A673 (cell line): Measurements from ENCODE around the gene ZMAT5. TPM values are rescaled to one million over a fixed set of nuclear protein-coding genes. Genes with fewer than 3 reads are reported as not detected.

ENCODE experiments used
- BruUV-seq: library from RNA; stranded (reverse); fragments of 400-500 nt; replicated peaks from 2 replicates; lab custom pipeline; 2021; lab: Mats Ljungman, UMichigan
- CTCF ChIA-PET: fragments of 300-600 bp; sonication (Branson Sonifier 250); formaldehyde crosslinking; loops from one replicate; lab custom pipeline; 2022; ENCODE audit warnings: antibody characterized with exemption; lab: Charles Lee
- POLR2A ChIA-PET: fragments of 300-600 bp; sonication (Branson Sonifier 250); formaldehyde crosslinking; loops from one replicate; lab custom pipeline; 2022; ENCODE audit warnings: antibody characterized with exemption; ENCODE audit not compliant: low non-redundant PET; lab: Charles Lee
- DNase-seq: peaks from one replicate; pipeline ENCODE4 v3.0.0-alpha.2; 2015; ENCODE audit warnings: low spot score
- H3K27ac ChIP-seq: fragments of 200-600 bp; sonication (generic); 2 replicates; pipeline ENCODE4 v1.5.1; 2016; ENCODE audit warnings: mixed run types, low read depth, mild to moderate bottlenecking, mixed read lengths, antibody characterized with exemption, low read length; ENCODE audit not compliant: poor library complexity, severe bottlenecking
- H3K27me3 ChIP-seq: fragments of 200-600 bp; sonication (generic); replicated peaks from 2 replicates; pipeline ENCODE4 v1.6.1; 2017; ENCODE audit warnings: mixed run types, low read depth, mild to moderate bottlenecking, mixed read lengths, antibody characterized with exemption, low read length; ENCODE audit not compliant: insufficient read depth, poor library complexity
- H3K36me3 ChIP-seq: fragments of 200-600 bp; sonication (generic); 2 replicates; pipeline ENCODE4 v1.6.1; 2016; ENCODE audit warnings: mixed run types, mild to moderate bottlenecking, mixed read lengths, antibody characterized with exemption, low read length; ENCODE audit not compliant: insufficient read depth, poor library complexity, severe bottlenecking
- H3K4me1 ChIP-seq: fragments of 200-600 bp; sonication (generic); 2 replicates; pipeline ENCODE4 v1.6.1; 2017; ENCODE audit warnings: mixed run types, mild to moderate bottlenecking, mixed read lengths, antibody characterized with exemption, low read length; ENCODE audit not compliant: insufficient read depth, poor library complexity, severe bottlenecking
- H3K4me3 ChIP-seq: fragments of 200-600 bp; sonication (generic); 2 replicates; pipeline ENCODE4 v1.5.1; 2016; ENCODE audit warnings: low read depth, mixed run types, mild to moderate bottlenecking, mixed read lengths, low read length; ENCODE audit not compliant: poor library complexity, severe bottlenecking
- H3K9me3 ChIP-seq: fragments of 200-600 bp; sonication (generic); 2 replicates; pipeline ENCODE4 v1.6.1; 2016; ENCODE audit warnings: mixed run types, low read depth, mild to moderate bottlenecking, mixed read lengths, antibody characterized with exemption, low read length; ENCODE audit not compliant: poor library complexity, severe bottlenecking
- EZH2 ChIP-seq: fragments of 200-600 bp; sonication (generic); IDR thresholded peaks from 2 replicates; pipeline ENCODE4 v1.6.1; 2017; ENCODE audit warnings: borderline replicate concordance, low read depth, mild to moderate bottlenecking, mixed read lengths, antibody characterized with exemption, low read length; ENCODE audit not compliant: poor library complexity, severe bottlenecking
- intact Hi-C: fragments of 100-400 bp; cut with micrococcal nuclease; formaldehyde crosslinking; loops from one replicate; pipeline ENCODE4 v1.10.0; 2022; ENCODE audit not compliant: unreplicated experiment
- total RNA-seq: library from RNA; stranded (reverse); gene quantifications from 2 replicates; pipeline ENCODE4 v1.2.3, GENCODE V29; 2021
- TF ChIP-seq, protein P1 (sequence below): fragments of 300-800, 200-600 bp; sonication (generic); conservative IDR thresholded peaks from 2 replicates; pipeline ENCODE4 v1.5.1; 2017; ENCODE audit warnings: low read depth, mild to moderate bottlenecking, antibody characterized with exemption, low read length, moderate library complexity, mixed read lengths

The ZMAT5 gene
- total RNA-seq, 1 experiment from 2014 or later = 19.8 TPM

DNA sequence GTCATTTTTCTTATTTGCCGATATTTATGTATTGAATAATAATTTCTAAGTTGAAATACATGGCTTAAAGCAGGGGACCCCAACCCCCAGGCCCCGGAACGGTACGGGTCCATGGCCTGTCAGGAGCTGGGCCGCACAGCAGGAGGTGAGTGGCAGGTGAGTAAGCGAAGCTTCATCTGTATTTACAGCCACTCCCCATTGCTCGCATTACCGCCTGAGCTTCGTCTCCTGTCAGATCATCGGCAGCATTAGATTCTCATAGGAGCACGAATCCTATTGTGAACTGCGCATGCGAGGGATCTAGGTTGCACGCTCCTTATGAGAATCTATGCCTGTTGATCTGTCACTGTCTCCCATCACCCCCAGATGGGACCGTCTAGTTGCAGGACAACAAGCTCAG is 4.5 kb downstream of the ZMAT5 start:
- Histone ChIP-seq H3K36me3 (no peaks in the 10 kb centered on the region), H3K27ac (no peak overlapping the region), H3K27me3 (no peaks in the 10 kb centered on the region), H3K4me1 (peaks cover 8% of the 10 kb centered on the region), H3K4me3 (no peak overlapping the region), H3K9me3 (no peaks in the 10 kb centered on the region)
- POLR2A ChIA-PET = no interaction called here
- no peak for TF ChIP-seq EZH2
- TF ChIP-seq, protein P1, sequence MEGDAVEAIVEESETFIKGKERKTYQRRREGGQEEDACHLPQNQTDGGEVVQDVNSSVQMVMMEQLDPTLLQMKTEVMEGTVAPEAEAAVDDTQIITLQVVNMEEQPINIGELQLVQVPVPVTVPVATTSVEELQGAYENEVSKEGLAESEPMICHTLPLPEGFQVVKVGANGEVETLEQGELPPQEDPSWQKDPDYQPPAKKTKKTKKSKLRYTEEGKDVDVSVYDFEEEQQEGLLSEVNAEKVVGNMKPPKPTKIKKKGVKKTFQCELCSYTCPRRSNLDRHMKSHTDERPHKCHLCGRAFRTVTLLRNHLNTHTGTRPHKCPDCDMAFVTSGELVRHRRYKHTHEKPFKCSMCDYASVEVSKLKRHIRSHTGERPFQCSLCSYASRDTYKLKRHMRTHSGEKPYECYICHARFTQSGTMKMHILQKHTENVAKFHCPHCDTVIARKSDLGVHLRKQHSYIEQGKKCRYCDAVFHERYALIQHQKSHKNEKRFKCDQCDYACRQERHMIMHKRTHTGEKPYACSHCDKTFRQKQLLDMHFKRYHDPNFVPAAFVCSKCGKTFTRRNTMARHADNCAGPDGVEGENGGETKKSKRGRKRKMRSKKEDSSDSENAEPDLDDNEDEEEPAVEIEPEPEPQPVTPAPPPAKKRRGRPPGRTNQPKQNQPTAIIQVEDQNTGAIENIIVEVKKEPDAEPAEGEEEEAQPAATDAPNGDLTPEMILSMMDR = no peak
- CTCF ChIA-PET = no interaction called here
- intact Hi-C loops = no loop called here
- no peak for DNase-seq
- no TSS peak for BruUV-seq

DNA sequence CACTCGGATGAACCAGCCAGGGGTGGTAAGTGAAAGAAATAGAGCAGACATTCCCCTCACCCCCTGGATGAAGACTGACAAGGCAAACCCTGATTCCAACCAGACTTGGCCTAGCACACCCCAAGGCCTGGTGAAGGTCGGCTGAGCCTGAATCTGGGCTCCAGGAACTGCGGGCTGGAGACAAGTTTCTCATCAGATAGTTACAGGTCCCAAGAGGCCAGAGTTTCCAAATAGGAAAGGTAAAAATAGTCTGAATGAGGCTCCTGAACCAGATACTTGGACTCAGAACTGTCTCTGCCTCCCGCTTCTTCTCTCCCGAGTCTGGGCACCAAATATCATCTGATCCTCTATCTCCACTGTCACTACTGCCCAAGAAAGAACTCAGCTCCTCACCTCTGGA is 7.8 kb downstream of the ZMAT5 start:
- intact Hi-C loops = no loop called here
- ChIA-PET POLR2A (no interaction called here), CTCF (no interaction called here)
- TF ChIP-seq EZH2 = no peak
- TF ChIP-seq, protein P1 = no peak
- H3K4me3 ChIP-seq = no peak overlapping the region
- no peaks in the 10 kb centered on the region for H3K36me3 ChIP-seq
- peaks cover 8% of the 10 kb centered on the region for H3K4me1 ChIP-seq
- no TSS peak for BruUV-seq
- H3K27ac ChIP-seq = no peak overlapping the region
- H3K9me3 ChIP-seq = no peaks in the 10 kb centered on the region
- H3K27me3 ChIP-seq = no peaks in the 10 kb centered on the region
- no peak for DNase-seq

- ChIA-PET POLR2A (no interaction called here), CTCF (no interaction called here)
- no peaks in the 10 kb centered on the region for H3K36me3 ChIP-seq
Measured at GRCh38 chr22:29758068-29758622, 8.7 kb downstream of the ZMAT5 start.

More at GRCh38 chr22:29758068-29758622, 8.7 kb downstream of the ZMAT5 start:
- peaks cover 8% of the 10 kb centered on the region for H3K4me1 ChIP-seq
- no peaks in the 10 kb centered on the region for H3K9me3 ChIP-seq
- TF ChIP-seq, protein P1 = no peak
- no peak for TF ChIP-seq EZH2
- no peaks in the 10 kb centered on the region for H3K27me3 ChIP-seq
- no peak overlapping the region for H3K27ac ChIP-seq
- peak; percentile 46 for DNase-seq
- intact Hi-C loops = no loop called here
- BruUV-seq = no TSS peak
- no peak overlapping the region for H3K4me3 ChIP-seq
